Measurements from ENCODE around the gene KLHL14.

KLHL14 gene

GRCh38 chr18:32763293-32763692, 9.5 kb downstream of the KLHL14 start:
- no peak overlapping the region for H3K4me3 ChIP-seq (ENCODE audit: low read depth, low read length)
- no peak for TF ChIP-seq CTCF (IDR thresholded peaks at IDR 0.05; ENCODE audit: control insufficient read depth, extremely low read depth, insufficient read depth)
- no peak for DNase-seq (ENCODE audit: low read depth)

- TF ChIP-seq CTCF (IDR thresholded peaks at IDR 0.05; ENCODE audit: control insufficient read depth, extremely low read depth, insufficient read depth): no peak
- DNase-seq (ENCODE audit: low read depth): no peak
- no peak overlapping the region for H3K4me3 ChIP-seq (ENCODE audit: low read depth, low read length)
Observed at GRCh38 chr18:32761231-32761630, 11.6 kb downstream of the KLHL14 start.

GRCh38 chr18:32760391-32760790, 12.4 kb downstream of the KLHL14 start:
- no peak for DNase-seq (ENCODE audit: low read depth)
- no peak for TF ChIP-seq CTCF (IDR thresholded peaks at IDR 0.05; ENCODE audit: control insufficient read depth, extremely low read depth, insufficient read depth)
- no peak overlapping the region for H3K4me3 ChIP-seq (ENCODE audit: low read depth, low read length)

- H3K4me3 ChIP-seq (ENCODE audit: low read depth, low read length): no peak overlapping the region
Observed at GRCh38 chr18:32759611-32760167, 13.1 kb downstream of the KLHL14 start.

GRCh38 chr18:32754508-32755263, 18.1 kb downstream of the KLHL14 start:
- no peak for DNase-seq (ENCODE audit: low read depth)
- TF ChIP-seq CTCF (IDR thresholded peaks at IDR 0.05; ENCODE audit: control insufficient read depth, extremely low read depth, insufficient read depth): no peak
- no peak overlapping the region for H3K4me3 ChIP-seq (ENCODE audit: low read depth, low read length)

More at GRCh38 chr18:32759611-32760167, 13.1 kb downstream of the KLHL14 start:
- TF ChIP-seq CTCF (IDR thresholded peaks at IDR 0.05; ENCODE audit: control insufficient read depth, extremely low read depth, insufficient read depth): no peak
- no peak for DNase-seq (ENCODE audit: low read depth)

GRCh38 chr18:32753656-32754260, 19.1 kb downstream of the KLHL14 start:
- DNase-seq (ENCODE audit: low read depth): no peak
- no peak for TF ChIP-seq CTCF (IDR thresholded peaks at IDR 0.05; ENCODE audit: control insufficient read depth, extremely low read depth, insufficient read depth)

More at GRCh38 chr18:32753656-32754260, 19.1 kb downstream of the KLHL14 start:
- H3K4me3 ChIP-seq (ENCODE audit: low read depth, low read length): no peak overlapping the region

All from LNCaP clone FGC (cell line).